CD4-positive, alpha-beta T cell treated with Interleukin-15 for 1 hour (primary cell): ENCODE results near the gene COG5.

Experiments
- DNase-seq: peaks from one replicate; pipeline ENCODE4 v3.0.0-alpha.2; 2020

The COG5 gene

DNA sequence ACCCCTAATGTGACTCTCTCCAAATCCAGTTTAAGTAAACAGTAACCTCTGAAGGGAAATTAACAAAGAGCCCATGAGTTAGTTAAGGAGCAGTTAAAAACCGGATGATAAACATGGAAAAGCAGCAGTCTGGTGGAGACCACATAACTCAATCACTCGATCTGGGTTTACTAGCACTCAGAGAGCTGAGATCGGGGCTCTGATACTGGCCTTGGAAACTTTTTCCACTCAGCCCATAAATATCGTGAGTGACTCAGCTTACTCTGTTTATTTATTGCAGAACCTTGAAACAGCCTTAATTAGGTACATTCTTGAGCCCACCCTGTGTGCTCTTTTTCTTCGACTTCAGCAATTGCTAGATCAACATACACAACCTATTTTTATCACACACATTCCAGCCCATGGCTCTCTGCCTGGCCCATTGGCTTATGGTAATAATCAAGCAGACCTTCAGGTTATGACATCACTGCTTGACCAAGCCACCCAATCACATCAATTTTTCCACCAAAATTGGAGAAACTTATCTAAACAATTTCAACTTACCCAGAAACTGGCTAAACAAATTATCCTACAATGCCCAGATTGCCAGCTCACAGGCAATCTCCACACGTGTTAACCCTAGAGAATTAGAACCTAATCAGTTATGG, 176.0 kb downstream of the COG5 start:
- DNase-seq, result no peak

DNA sequence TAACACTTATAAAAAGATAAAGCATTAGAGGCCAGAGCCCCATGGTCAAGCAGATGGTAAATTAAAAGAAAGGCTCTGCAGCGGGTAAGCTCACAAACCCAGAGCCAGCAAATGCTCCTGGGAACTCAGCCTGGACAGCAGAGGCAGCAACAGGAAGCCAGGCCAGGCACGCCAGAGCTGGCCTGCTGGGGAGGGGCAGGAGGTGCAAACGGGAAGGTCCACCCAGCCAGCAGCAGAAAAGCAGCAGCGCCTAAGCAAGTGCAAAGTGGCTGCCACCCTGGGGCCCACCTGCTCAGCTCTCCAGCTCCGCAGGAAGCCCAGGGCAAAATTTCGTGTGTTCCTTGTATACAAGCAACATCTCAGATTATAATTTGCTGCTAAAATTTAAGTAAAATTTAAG, 176.6 kb downstream of the COG5 start:
- no peak for DNase-seq

DNA sequence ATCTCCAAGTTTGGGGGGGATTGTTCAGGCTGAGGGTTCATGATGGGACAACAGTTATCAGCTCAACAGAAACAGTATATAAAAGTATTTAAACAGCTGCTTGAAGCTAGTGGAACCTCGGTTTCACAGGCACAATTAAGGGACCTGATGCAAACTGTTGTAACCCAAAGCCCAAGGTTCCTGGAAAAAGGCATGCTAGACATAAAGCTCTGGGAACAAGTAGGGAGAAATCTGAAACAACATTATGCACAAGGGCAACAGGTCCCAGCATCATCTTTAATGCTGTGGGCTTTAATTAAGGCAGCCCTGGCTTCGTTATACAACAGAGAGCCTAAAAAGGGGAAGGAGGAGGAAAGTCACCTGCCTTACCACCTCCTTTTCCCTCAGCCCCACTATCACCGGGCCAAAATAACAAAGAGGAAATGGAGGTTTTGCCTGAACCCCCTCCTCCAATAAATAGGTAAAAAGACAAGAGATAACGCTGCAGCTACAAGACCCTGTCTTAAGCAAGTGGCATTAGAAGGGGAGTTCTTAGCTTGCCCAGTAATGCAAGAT, 177.1 kb downstream of the COG5 start:
- DNase-seq, result no peak

DNA sequence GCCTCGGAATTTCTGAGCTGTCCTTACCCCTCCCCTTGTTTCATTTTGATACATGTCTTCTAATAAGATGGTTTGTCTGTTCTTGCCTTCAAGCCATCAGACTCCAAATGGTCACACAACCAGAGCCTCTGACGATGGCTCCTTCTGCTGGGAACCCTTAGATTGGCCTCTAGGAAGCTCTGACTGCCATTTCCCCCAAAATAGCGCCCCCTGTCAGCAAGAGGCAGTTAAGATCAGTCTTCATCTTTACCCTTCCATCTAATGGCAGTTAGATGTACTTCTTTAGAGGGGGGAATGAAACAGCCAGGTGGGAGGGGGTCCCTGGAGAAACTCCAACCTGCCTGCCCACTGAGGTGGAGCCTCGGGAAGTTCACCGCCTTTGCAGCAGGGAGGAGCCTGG, 179.7 kb downstream of the COG5 start:
- DNase-seq, result no peak

GRCh38 chr7:107383203-107383602, 180.5 kb downstream of the COG5 start:
- DNase-seq, result no peak

DNA sequence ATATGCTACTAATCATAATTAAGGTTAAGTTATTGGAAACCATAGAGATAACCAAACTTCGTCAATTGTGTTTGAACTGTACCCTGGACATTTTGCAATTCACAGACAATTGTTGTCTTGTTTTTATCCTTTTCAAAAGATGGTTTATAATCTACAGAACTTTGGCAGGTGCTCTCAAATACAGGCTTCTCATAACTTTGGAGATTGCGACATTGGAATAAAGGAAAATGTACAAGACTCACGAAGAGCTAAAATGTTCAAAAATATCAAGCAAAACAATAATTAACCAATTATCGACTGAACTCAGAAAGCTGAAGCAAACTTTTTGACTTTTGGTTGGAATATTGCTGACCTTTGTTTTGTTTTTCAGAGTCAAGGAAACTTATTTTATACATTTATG, 182.3 kb downstream of the COG5 start:
- DNase-seq, result no peak

DNA sequence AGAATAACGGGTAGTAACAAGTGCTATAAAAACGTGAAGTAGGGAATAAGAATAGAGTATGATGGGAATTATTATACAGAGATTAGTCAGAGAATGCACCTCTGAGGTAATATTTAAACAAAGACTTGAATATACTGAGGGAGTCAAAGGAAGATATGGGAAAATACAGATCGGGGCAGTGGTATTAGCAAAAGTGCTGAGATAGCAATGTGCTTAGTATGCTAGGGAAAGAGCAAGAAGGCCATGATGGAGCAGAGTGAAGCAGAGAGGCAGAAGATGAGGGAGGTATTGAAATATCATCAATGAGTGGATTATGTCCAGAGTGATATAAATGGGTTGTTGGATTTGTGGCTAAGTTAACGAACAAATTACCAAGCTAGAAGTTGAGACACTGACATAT, 190.4 kb downstream of the COG5 start:
- no peak for DNase-seq

DNA sequence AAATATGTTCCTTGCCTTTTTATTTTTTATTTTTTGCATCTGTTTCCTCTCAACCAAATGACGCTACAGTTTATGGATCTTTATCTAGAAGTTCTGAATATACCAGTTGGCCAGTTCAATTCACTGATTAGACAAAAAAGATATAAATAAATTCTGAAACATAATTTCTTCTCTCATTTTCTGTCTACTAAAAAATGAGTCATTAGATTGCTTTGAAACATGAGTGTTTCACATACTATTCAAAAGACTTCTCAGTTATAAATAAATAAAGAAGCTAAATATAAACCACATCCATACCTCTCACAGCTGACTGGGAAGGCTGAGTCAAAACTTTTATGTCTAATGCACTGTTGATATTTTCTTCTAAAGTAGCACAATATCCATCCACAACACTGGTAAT, 191.4 kb downstream of the COG5 start:
- no peak for DNase-seq

- DNase-seq, result no peak
These were observed 192.9 kb downstream of the COG5 start for GRCh38 chr7:107370816-107371215.

DNA sequence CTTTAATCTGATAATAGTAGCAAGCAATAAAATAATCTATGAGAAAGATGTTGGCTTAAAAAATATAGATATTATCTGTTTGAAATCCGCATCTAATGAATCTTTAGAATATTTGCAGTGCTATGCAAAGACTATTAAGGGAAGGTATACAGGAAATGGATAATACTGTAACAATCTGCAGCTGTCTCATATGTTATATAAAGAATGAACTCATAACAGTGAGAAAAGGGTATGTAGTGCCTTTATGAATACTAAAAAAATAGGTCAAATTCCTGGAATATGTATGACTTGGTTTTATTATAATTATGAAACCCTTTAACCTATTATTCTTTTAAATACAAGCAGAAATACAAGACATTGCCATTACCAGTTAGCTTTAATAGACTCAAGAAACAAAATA, 198.9 kb downstream of the COG5 start:
- no peak for DNase-seq

DNA sequence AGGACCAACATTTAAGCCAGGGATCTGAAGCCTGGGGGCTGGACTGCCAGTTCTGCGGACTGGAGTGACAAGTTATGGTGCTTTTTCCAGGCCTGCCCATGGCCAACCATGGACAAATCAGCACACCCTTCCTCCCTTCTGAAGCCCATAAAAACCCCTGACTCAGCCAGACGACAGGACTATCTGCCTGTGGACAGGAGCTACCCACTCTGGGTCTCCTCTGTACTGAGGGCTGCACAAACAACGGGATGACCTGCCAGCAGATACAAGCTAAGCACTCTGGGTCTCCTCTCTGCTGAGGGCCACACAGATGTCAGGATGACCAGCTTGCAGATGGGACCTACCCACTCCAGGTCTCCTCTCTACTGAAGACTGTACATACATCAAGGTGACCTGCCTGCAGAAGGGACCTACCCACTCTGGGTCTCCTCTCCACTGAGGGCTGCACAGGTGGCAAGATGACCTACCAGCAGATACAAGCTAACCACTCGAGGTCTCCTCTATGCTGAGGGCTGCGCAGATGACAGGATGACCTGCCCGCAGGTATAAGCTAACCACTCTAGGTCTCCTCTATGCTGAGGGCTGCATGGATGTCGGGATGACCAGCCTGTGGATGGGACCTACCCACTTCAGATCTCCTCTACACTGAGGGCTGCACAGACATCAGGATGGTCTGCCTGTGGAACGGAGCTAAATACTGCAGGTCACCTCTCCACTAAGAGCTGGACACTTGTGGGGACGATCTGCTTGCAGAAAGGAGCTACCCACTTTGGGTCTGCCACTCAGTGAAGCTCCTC, 204.0 kb downstream of the COG5 start:
- DNase-seq, result no peak

DNA sequence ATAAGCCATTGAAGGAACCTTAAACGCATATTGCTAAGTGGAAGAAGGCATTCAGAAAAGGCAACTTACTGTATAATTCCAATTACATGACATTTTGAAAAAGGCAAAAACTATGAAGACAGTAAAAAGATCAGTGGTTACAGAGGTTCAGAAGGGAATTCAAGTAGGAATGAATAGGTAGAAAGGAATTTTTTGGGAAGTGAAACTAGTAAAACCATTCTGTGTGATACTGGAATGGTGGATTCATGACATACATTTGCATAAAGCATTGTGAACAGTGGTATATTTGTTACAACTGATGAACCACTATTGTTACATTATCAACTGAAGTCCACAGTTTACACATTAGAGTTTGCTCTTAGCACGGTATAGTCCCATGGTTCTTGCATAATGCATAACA, 208.1 kb downstream of the COG5 start:
- no peak for DNase-seq

DNA sequence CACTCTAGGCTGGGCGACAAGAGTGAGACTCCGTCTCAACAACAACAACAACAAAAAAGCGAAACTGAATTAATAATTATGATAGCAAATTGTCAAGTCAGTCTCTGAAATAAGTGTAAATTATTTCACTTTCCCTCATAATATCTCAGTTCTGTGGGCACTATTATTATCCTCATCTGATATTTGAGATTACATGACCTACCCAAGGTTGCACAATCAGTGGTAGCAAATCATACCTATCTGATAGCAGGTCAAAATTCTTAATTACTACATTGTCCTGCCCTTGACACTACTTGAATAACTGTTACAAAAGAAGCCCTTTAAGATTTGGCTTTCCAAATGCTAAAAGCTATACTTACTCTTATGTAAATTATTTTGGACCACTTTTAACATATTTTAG, 209.1 kb downstream of the COG5 start:
- DNase-seq, result no peak

DNA sequence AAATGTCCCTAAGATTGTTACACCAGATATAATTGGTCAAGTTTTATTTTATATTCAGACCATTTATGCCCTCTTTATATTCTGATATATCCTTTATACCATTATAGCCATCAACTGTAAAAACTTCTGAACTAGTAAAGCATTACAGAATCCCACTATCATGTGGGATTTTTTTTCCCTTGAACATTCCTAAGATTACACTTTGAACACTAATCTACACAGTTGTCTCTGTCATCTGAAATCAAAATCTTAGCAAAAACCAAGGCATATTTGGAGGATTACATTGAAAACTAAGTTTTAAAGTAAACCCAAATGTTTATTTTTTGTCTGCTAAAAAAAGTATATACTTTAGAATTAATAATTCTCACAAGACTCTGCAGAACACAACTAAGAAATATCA, 210.0 kb downstream of the COG5 start:
- DNase-seq, result no peak

GRCh38 chr7:107345898-107346297, 217.8 kb downstream of the COG5 start:
- no peak for DNase-seq

- DNase-seq, result no peak
These were observed 218.9 kb downstream of the COG5 start for GRCh38 chr7:107344799-107345198.

GRCh38 chr7:107344286-107344685, 219.4 kb downstream of the COG5 start:
- no peak for DNase-seq

DNA sequence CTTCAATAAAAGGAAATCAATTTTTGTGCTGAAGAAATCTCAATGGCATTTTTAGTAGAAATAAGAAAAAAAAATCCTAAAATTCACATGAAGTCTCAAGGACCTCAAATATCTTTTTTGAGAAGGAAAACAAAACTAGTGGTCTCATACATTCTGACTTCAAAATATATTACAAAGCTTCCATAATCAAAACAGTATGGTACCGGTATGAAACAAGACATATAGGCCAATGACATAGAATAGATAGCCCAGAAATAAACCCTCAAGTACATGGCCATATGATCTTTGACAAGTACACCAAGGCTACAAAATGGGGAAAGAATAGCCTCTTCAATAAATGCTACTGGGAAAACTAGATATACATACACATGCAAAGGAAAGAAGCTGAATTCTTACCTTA, 225.6 kb downstream of the COG5 start:
- DNase-seq, result no peak

DNA sequence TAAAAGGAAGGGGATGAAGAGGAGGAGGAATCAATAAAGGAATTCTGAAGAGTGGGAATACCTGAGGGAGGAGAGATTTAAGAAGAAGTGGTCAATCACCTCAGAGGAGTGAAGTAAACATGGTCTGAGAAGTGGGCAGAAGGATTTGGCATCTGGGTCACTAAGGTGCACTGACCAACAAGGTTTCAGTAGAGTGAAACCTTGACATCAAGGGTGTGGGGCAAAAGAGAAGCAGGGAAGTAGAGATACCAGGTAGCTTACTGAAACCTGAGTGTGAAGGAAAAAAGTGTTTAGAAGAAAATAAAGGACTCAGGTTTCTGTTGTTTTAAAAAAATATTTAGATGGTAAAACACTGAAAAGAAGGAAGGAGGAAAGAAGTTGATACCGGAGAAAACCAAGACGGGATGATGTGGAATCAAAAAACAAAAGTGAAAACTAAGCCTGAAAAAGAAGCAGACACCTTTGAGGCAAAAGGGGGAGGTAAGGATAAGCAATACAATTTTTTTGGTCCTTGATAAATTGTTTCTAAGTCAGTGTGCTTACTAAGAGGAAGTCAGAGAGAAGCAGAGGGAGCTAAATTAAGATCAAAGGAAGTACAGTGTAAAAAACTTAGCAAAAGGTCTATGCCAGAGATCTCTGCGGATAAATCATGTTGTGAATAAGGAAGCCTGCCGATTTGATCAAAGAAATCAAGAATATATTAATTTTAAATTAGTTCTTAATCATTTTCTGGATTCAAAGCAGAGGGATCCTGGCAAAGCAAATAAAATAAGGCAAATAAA, 231.0 kb downstream of the COG5 start:
- no peak for DNase-seq

GRCh38 chr7:107330478-107330877, 233.2 kb downstream of the COG5 start:
- DNase-seq, result no peak

GRCh38 chr7:107327986-107328569, 235.6 kb downstream of the COG5 start:
- no peak for DNase-seq

DNA sequence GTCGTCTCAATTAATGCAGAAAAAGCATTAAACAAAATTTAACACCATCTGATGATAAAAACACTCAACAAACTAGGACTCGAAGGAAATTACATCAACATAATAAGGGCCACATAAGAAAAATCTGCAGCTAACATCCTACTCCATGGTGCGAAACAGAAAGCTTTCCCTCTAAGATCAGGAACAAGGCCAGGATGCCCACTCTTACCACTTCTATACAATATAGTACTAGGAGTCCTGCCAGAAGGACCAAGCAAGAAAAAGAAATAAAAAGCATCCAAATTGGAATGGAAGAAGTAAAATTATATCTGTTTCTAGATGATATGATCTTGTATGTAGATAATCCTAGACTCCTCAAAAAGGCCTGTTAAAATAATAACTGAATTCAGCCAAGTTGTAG, 237.7 kb downstream of the COG5 start:
- no peak for DNase-seq

DNA sequence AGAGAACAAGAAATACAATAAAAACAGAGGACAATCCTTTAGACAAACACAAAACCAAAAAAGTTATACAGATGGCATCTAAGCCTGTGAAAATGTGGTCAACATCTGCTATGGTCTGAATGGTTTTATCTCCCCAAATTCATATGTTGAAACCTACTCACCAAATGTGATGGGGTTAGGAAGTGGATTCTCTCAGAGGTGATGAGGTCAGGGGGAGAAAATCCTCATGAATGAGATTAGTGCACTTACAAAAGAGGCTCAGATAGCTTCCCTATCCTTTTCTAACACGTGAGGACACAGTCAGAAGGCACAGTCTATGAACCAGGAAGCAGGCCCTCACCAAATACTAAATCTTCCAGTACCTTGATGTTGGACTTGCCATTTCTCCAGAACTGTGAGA, 241.7 kb downstream of the COG5 start:
- no peak for DNase-seq
